Mesothelial cell of epicardium (in vitro differentiated cells): Measurements from ENCODE around the gene ZBTB34. TPM values are rescaled to one million over a fixed set of nuclear protein-coding genes. Genes with fewer than 3 reads are reported as not detected.

Experiments used
- DNase-seq, 2 experiments: peaks; one replicate each; pipeline ENCODE4 v3.0.0; 2021; ENCODE audit warnings: low spot score in 2 of 2; ENCODE audit not compliant: unreplicated experiment in 2 of 2
- H3K27ac Mint-ChIP-seq: 2 replicates; pipeline ENCODE4 v1.8.0; 2021; ENCODE audit warnings: mixed read lengths
- H3K27me3 Mint-ChIP-seq: 2 replicates; pipeline ENCODE4 v1.8.0; 2021; ENCODE audit warnings: low read depth, mixed read lengths
- H3K36me3 Mint-ChIP-seq: 2 replicates; pipeline ENCODE4 v1.8.0; 2021; ENCODE audit warnings: mixed read lengths
- H3K4me1 Mint-ChIP-seq: 2 replicates; pipeline ENCODE4 v1.8.0; 2021; ENCODE audit warnings: mixed read lengths
- H3K4me3 Mint-ChIP-seq: 2 replicates; pipeline ENCODE4 v1.8.0; 2021; ENCODE audit warnings: mild to moderate bottlenecking, moderate library complexity, mixed read lengths
- H3K9me3 Mint-ChIP-seq: 2 replicates; pipeline ENCODE4 v1.8.0; 2021; ENCODE audit warnings: mixed read lengths
- CTCF ChIP-seq: fragments of 200-600 bp; sonication (generic); IDR thresholded peaks from one replicate; pipeline ENCODE4 v1.5.0; 2021; ENCODE audit warnings: antibody characterized with exemption; ENCODE audit not compliant: unreplicated experiment
- total RNA-seq: library from RNA; stranded (reverse); gene quantifications from 3 replicates; pipeline ENCODE4 v1.2.1, GENCODE V29; 2021

Gene ZBTB34
- total RNA-seq, 1 donor from 2014 or later, result 23.3 TPM

- peak; percentile 91 to 94 for DNase-seq
- Mint-ChIP-seq H3K4me1 (peaks cover 11% of the 10 kb centered on the region), H3K27ac (peak within 1 kb of the TSS; percentile 64), H3K4me3 (peak within 1 kb of the TSS; percentile 70), H3K36me3 (no peaks in the 10 kb centered on the region), H3K9me3 (no peaks in the 10 kb centered on the region), H3K27me3 (peaks cover 39% of the 10 kb centered on the region)
- no peak for TF ChIP-seq CTCF
These were observed 54.2 kb downstream of the ZBTB34 start, which contains the start of gene RALGPS1 for GRCh38 chr9:126914458-126915280. RALGPS1 (plus strand) TSS chr9:126914782; CDS start chr9:126962290, 47,508 bp downstream.

- H3K36me3 Mint-ChIP-seq, result no peaks in the 10 kb centered on the region
- TF ChIP-seq CTCF, result no peak
These were observed 54.9 kb downstream of the ZBTB34 start for GRCh38 chr9:126915281-126915816.

GRCh38 chr9:126915846-126916543, 55.6 kb downstream of the ZBTB34 start:
- peak overlapping the region; percentile 64 for H3K27ac Mint-ChIP-seq
- peaks cover 37% of the 10 kb centered on the region for H3K27me3 Mint-ChIP-seq
- peak overlapping the region; percentile 70 for H3K4me3 Mint-ChIP-seq
- no peak for DNase-seq
- no peaks in the 10 kb centered on the region for H3K36me3 Mint-ChIP-seq
- H3K4me1 Mint-ChIP-seq, result peaks cover 11% of the 10 kb centered on the region
- no peak for TF ChIP-seq CTCF
- no peaks in the 10 kb centered on the region for H3K9me3 Mint-ChIP-seq

More at GRCh38 chr9:126915281-126915816, 54.9 kb downstream of the ZBTB34 start:
- peak overlapping the region; percentile 64 for H3K27ac Mint-ChIP-seq
- no peaks in the 10 kb centered on the region for H3K9me3 Mint-ChIP-seq
- peak; percentile 59 to 69 for DNase-seq
- H3K4me1 Mint-ChIP-seq, result peaks cover 11% of the 10 kb centered on the region
- peak overlapping the region; percentile 70 for H3K4me3 Mint-ChIP-seq
- H3K27me3 Mint-ChIP-seq, result peaks cover 37% of the 10 kb centered on the region

- no peak for DNase-seq
These were observed 56.5 kb downstream of the ZBTB34 start for GRCh38 chr9:126916909-126917308.

More at GRCh38 chr9:126916909-126917308, 56.5 kb downstream of the ZBTB34 start:
- Mint-ChIP-seq H3K4me3 (no peak overlapping the region), H3K36me3 (no peaks in the 10 kb centered on the region), H3K9me3 (no peaks in the 10 kb centered on the region), H3K4me1 (peaks cover 11% of the 10 kb centered on the region), H3K27me3 (peaks cover 29% of the 10 kb centered on the region), H3K27ac (no peak overlapping the region)
- no peak for TF ChIP-seq CTCF
